HG03196 (cell line): ENCODE results near the gene FIP1L1.

Experiments used
- ATAC-seq: cut with Tn5 transposase; IDR thresholded peaks from one replicate; pipeline ENCODE4 v1.9.1; 2021; ENCODE audit not compliant: unreplicated experiment

Gene FIP1L1

DNA sequence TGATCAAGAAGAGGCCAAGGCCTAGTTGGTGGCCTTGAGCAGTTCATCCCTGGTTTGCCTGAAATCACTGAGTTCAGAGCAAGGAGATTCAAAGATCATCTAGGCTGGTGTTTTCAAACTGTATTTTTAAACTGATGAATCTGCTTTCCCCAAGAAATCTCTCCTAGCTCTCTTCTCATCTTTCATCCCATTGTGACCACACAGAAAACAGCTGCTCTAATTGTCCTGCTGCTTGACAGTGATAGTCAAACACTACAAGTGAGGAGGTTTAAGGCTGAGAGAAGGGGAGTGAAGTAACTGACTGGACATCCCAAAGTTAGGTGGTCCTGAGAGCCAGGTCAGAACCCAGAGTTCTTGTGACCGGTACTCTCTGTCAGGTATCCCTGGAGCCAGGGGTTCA, 122.3 kb downstream of the FIP1L1 start:
- ATAC-seq, result no peak

DNA sequence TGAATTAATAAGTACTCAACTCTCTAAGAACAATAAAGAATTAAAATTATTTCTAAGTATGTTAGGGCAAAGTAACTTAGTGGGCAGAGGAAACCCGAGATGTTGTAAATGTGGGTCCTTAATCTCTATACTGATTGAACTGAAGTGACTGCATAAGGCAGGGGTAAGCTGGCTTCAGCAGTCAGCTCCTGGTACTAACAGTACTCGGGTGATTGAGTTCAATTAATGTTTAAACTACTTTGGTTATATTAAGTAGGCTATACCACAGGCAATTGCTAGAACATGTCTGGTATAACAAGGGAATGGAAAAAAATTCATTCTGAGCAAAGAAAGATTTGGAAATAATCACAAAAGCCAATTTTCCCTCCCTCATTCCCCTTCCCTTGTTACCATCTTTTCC, 123.1 kb downstream of the FIP1L1 start:
- ATAC-seq, result no peak

- ATAC-seq, result no peak
Measured at GRCh38 chr4:53501561-53501960, 124.1 kb downstream of the FIP1L1 start.

GRCh38 chr4:53502094-53502493, 124.7 kb downstream of the FIP1L1 start:
- no peak for ATAC-seq

DNA sequence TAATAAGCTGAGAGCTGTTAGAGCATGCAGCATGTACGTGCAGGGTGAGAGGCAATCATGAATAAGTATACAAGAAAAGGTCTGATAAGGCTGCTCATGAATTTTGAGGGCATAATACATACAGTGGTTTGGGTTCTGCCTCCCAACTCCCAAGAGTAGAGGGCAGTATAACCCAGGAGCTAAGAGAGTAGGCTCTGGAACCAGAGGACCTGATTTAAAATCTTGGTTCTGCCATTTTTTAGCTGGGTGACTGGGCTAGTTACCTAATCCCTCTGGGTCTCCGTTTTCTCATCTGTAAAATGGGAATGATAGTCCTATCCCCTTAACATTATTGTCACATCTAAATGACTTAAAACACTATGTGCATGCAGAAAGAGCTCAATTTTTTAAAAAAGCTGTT, 128.5 kb downstream of the FIP1L1 start:
- ATAC-seq, result no peak

- no peak for ATAC-seq
Measured at GRCh38 chr4:53507058-53507457, 129.6 kb downstream of the FIP1L1 start.

DNA sequence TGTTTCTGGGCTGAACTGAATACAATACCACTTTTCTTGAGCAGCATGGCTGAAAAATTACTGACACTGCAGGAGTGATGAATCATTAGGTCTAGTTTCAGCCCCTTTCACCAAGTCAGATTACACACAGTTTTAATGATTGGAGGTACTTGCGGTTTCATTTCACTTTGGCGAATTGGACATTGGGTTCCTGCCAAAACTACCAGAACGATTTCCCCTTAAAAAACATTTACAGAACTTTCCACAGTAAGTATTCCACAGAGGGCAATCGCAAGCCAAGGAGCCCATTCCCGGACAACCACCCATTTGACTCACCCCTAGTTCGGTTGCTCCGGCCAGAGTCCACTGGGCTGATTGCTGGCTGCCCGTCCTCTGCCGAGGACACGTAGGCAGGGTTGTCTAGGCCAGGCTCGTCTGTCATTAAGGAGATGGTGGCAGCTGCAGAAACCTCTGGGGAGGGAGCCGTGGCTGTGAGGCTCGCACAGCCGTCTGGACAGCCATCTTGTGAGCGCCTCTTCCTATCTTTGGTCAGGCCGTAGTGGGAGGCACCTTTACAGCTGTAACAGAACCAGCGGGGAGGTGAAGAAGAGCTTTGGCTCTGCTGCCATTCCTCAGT, 130.3 kb downstream of the FIP1L1 start:
- no peak for ATAC-seq

- no peak for ATAC-seq
Measured at GRCh38 chr4:53508446-53508845, 131.0 kb downstream of the FIP1L1 start.

DNA sequence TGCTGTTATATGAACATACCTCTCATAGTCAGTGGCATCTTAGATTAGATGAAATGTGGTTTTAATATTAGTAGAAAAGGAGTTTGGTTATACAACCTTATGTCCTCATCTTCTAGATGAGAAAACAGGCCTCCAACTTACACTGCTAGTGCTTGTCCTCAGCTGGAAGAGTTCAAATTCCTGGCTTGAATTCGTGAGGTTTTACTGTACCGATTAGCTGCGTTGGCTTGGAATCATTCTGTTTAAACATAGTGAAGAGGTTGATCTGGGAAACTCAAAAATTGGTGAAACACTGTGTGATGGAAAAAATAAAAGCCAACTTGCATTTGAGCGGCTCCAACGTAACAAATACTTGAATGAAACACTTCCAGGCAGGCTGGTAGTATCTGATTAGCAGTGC, 132.9 kb downstream of the FIP1L1 start:
- no peak for ATAC-seq
